Loucy (cell line): ENCODE measurements around the gene SIX6.

Experiments
- EZH2phosphoT487 ChIP-seq: fragments of 200-600 bp; IDR thresholded peaks from 2 replicates; pipeline ENCODE4 v1.6.1; 2018; ENCODE audit warnings: antibody characterized with exemption, mild to moderate bottlenecking, moderate library complexity, borderline replicate concordance
- TF ChIP-seq, protein P1 (sequence below): fragments of 200-600 bp; sonication (generic); conservative IDR thresholded peaks from 2 replicates; pipeline ENCODE4 v1.5.1; 2014; ENCODE audit warnings: mild to moderate bottlenecking, antibody characterized with exemption, low read length

- TF ChIP-seq, protein P1, sequence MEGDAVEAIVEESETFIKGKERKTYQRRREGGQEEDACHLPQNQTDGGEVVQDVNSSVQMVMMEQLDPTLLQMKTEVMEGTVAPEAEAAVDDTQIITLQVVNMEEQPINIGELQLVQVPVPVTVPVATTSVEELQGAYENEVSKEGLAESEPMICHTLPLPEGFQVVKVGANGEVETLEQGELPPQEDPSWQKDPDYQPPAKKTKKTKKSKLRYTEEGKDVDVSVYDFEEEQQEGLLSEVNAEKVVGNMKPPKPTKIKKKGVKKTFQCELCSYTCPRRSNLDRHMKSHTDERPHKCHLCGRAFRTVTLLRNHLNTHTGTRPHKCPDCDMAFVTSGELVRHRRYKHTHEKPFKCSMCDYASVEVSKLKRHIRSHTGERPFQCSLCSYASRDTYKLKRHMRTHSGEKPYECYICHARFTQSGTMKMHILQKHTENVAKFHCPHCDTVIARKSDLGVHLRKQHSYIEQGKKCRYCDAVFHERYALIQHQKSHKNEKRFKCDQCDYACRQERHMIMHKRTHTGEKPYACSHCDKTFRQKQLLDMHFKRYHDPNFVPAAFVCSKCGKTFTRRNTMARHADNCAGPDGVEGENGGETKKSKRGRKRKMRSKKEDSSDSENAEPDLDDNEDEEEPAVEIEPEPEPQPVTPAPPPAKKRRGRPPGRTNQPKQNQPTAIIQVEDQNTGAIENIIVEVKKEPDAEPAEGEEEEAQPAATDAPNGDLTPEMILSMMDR: no peak
- no peak for TF ChIP-seq EZH2phosphoT487
Measured at GRCh38 chr14:60508707-60509437, at the start of gene SIX6.
